SK-N-SH treated with all-trans-retinoic acid at 6 μM for 48 hours (cell line): ENCODE measurements around the gene SEMA5A.

Experiments
- ARNTL ChIP-seq: fragments of 450-650 bp; formaldehyde crosslinking; IDR thresholded peaks from 2 replicates; pipeline ENCODE4 v1.5.0; 2020; ENCODE audit warnings: low read depth, mild to moderate bottlenecking, moderate library complexity, borderline replicate concordance
- BACH2 ChIP-seq: fragments of 250-450 bp; sonication (Bioruptor Pico); IDR thresholded peaks from 2 replicates; pipeline ENCODE4 v1.9.0; 2021; ENCODE audit warnings: mild to moderate bottlenecking, borderline replicate concordance
- CSDC2 ChIP-seq: fragments of 250-450 bp; sonication (Bioruptor Pico); IDR thresholded peaks from 2 replicates; pipeline ENCODE4 v1.5.0; 2020; ENCODE audit warnings: mild to moderate bottlenecking, moderate library complexity
- ESRRG ChIP-seq: fragments of 250-450 bp; sonication (Bioruptor Pico); IDR thresholded peaks from 2 replicates; pipeline ENCODE4 v1.6.1; 2021; ENCODE audit warnings: mild to moderate bottlenecking
- ISL1 ChIP-seq: fragments of 250-450 bp; sonication (Bioruptor Pico); IDR thresholded peaks from 2 replicates; pipeline ENCODE4 v2.1.2; 2022; ENCODE audit warnings: mild to moderate bottlenecking, moderate library complexity
- OSR1 ChIP-seq: fragments of 250-450 bp; sonication (Bioruptor Pico); IDR thresholded peaks from 2 replicates; pipeline ENCODE4 v1.8.0; 2022; ENCODE audit warnings: moderate library complexity, mild to moderate bottlenecking, inconsistent platforms
- RARB ChIP-seq: fragments of 250-450 bp; sonication (Bioruptor Pico); IDR thresholded peaks from 2 replicates; pipeline ENCODE4 v1.8.0; 2021; ENCODE audit warnings: mild to moderate bottlenecking, moderate library complexity
- TCF4 ChIP-seq: fragments of 250-450 bp; sonication (Bioruptor Pico); IDR thresholded peaks from 2 replicates; pipeline ENCODE4 v1.8.0; 2021; ENCODE audit warnings: mild to moderate bottlenecking, moderate library complexity, borderline replicate concordance
- ZC3H10 ChIP-seq: fragments of 250-450 bp; sonication (Bioruptor Pico); IDR thresholded peaks from 2 replicates; pipeline ENCODE4 v1.5.1; 2021; ENCODE audit warnings: mild to moderate bottlenecking, moderate library complexity
- ZFP3 ChIP-seq: fragments of 250-450 bp; sonication (Bioruptor Pico); IDR thresholded peaks from 2 replicates; pipeline ENCODE4 v1.5.0; 2020; ENCODE audit warnings: mild to moderate bottlenecking, moderate library complexity
- TF ChIP-seq, protein P1 (sequence below): fragments of 250-450 bp; sonication (Bioruptor Pico); IDR thresholded peaks from 2 replicates; pipeline ENCODE4 v1.5.0; 2020; ENCODE audit warnings: mild to moderate bottlenecking, moderate library complexity
- TF ChIP-seq, protein P2 (sequence below): fragments of 250-450 bp; sonication (Bioruptor Pico); IDR thresholded peaks from 2 replicates; pipeline ENCODE4 v1.8.0; 2020; ENCODE audit warnings: mild to moderate bottlenecking, moderate library complexity, borderline replicate concordance
- TF ChIP-seq, protein P3 (sequence below): fragments of 250-450 bp; sonication (Bioruptor Pico); IDR thresholded peaks from 2 replicates; pipeline ENCODE4 v1.5.1; 2020; ENCODE audit warnings: low read depth, mild to moderate bottlenecking, moderate library complexity

DNA sequence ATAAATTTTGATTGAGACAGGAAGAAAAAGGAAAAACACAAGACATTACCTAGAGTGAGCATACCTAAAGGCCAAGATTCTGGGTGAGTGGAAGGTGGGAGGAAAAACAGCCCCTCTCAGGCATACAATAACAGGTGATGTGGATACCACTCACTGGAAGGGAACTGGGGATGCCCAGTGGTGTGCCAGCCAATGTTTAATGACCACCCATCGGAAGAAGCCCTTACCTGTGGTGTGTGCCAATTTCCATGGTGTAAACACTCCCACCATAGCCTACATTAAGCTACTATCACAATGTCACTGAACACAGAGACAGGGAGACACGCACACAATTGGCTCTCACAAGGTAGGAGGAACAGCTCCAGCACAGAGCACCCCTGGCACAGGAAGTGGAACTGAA, 63.5 kb downstream of the SEMA5A start:
- TF ChIP-seq RARB (CRISPR knock-in tag) (no peak), CSDC2 (no peak), BACH2 (CRISPR knock-in tag) (no peak), ARNTL (no peak), TCF4 (CRISPR knock-in tag) (no peak), ZFP3 (CRISPR knock-in tag) (no peak), ISL1 (no peak), ESRRG (no peak), OSR1 (CRISPR knock-in tag) (no peak), ZC3H10 (CRISPR knock-in tag) (no peak)
- TF ChIP-seq, protein P1, sequence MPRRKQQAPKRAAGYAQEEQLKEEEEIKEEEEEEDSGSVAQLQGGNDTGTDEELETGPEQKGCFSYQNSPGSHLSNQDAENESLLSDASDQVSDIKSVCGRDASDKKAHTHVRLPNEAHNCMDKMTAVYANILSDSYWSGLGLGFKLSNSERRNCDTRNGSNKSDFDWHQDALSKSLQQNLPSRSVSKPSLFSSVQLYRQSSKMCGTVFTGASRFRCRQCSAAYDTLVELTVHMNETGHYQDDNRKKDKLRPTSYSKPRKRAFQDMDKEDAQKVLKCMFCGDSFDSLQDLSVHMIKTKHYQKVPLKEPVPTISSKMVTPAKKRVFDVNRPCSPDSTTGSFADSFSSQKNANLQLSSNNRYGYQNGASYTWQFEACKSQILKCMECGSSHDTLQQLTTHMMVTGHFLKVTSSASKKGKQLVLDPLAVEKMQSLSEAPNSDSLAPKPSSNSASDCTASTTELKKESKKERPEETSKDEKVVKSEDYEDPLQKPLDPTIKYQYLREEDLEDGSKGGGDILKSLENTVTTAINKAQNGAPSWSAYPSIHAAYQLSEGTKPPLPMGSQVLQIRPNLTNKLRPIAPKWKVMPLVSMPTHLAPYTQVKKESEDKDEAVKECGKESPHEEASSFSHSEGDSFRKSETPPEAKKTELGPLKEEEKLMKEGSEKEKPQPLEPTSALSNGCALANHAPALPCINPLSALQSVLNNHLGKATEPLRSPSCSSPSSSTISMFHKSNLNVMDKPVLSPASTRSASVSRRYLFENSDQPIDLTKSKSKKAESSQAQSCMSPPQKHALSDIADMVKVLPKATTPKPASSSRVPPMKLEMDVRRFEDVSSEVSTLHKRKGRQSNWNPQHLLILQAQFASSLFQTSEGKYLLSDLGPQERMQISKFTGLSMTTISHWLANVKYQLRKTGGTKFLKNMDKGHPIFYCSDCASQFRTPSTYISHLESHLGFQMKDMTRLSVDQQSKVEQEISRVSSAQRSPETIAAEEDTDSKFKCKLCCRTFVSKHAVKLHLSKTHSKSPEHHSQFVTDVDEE (CRISPR knock-in tag), result no peak
- TF ChIP-seq, protein P2, sequence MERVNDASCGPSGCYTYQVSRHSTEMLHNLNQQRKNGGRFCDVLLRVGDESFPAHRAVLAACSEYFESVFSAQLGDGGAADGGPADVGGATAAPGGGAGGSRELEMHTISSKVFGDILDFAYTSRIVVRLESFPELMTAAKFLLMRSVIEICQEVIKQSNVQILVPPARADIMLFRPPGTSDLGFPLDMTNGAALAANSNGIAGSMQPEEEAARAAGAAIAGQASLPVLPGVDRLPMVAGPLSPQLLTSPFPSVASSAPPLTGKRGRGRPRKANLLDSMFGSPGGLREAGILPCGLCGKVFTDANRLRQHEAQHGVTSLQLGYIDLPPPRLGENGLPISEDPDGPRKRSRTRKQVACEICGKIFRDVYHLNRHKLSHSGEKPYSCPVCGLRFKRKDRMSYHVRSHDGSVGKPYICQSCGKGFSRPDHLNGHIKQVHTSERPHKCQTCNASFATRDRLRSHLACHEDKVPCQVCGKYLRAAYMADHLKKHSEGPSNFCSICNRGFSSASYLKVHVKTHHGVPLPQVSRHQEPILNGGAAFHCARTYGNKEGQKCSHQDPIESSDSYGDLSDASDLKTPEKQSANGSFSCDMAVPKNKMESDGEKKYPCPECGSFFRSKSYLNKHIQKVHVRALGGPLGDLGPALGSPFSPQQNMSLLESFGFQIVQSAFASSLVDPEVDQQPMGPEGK (CRISPR knock-in tag), result no peak
- TF ChIP-seq, protein P3, sequence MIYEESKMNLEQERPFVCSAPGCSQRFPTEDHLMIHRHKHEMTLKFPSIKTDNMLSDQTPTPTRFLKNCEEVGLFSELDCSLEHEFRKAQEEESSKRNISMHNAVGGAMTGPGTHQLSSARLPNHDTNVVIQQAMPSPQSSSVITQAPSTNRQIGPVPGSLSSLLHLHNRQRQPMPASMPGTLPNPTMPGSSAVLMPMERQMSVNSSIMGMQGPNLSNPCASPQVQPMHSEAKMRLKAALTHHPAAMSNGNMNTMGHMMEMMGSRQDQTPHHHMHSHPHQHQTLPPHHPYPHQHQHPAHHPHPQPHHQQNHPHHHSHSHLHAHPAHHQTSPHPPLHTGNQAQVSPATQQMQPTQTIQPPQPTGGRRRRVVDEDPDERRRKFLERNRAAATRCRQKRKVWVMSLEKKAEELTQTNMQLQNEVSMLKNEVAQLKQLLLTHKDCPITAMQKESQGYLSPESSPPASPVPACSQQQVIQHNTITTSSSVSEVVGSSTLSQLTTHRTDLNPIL (CRISPR knock-in tag), result no peak
